Measurements from ENCODE around the gene HOXD9. TPM values are rescaled to one million over a fixed set of nuclear protein-coding genes. Genes with fewer than 3 reads are reported as not detected.

Gene HOXD9
- polyA plus RNA-seq, 1 experiment: not detected

DNA sequence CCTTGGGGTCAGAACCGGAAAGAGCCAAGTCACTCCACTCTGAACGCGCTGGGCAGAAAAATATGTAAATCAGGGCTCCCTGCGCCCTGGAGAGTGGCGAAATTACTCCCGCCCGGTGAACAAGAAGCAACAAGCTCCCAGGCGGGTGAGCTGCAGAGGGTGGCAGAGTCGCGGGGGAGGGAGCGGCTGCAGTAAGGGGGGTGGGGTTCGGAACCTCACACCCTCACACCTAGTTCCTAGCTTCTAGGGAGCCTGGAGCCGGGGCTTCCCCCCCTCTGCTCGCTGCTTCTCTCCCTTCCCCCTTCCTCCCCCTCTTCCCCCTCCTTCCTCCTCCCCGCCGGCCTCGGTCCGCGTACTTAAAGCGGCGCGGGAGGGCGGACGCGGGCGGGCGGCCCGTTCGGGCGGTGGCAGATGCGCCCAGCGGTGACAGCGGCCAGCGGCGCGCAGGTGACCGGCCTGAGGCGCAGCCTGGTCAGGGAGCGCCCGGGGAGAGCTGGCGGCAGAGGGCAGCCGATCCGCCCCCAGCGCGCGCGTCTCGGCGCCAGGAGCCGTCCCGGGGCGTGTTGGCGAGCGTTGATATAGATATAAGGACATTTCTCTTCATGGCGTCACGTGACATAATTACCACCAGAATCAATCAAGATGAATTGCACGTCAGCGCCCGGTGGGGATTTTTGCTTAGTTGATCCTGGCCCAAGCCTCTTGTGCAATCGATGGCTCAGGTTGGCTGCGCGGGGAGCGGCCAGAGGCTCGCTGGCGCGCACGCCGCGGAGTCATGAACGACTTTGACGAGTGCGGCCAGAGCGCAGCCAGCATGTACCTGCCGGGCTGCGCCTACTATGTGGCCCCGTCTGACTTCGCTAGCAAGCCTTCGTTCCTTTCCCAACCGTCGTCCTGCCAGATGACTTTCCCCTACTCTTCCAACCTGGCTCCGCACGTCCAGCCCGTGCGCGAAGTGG is 15.7 kb upstream of the HOXD9 start, which contains the start of gene HOXD11:
HOXD11 (plus strand) TSS at position 700 of the 959 bp plus-strand sequence; CDS start at position 776, 76 bp downstream.
- TF ChIP-seq, protein P1, sequence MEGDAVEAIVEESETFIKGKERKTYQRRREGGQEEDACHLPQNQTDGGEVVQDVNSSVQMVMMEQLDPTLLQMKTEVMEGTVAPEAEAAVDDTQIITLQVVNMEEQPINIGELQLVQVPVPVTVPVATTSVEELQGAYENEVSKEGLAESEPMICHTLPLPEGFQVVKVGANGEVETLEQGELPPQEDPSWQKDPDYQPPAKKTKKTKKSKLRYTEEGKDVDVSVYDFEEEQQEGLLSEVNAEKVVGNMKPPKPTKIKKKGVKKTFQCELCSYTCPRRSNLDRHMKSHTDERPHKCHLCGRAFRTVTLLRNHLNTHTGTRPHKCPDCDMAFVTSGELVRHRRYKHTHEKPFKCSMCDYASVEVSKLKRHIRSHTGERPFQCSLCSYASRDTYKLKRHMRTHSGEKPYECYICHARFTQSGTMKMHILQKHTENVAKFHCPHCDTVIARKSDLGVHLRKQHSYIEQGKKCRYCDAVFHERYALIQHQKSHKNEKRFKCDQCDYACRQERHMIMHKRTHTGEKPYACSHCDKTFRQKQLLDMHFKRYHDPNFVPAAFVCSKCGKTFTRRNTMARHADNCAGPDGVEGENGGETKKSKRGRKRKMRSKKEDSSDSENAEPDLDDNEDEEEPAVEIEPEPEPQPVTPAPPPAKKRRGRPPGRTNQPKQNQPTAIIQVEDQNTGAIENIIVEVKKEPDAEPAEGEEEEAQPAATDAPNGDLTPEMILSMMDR (IDR thresholded peaks at IDR 0.05; ENCODE audit: low read depth, low read length): no peak
- Histone ChIP-seq H3K9me3 (ENCODE audit: control insufficient read depth, insufficient read depth, low read length) (peaks cover 6% of the 10 kb centered on the region; the same call in 1 of the 2 replicates), H3K4me3 (ENCODE audit: low read depth, low read length) (no peak within 1 kb of the TSS), H3K27me3 (ENCODE audit: control insufficient read depth, insufficient read depth, low read length) (peaks cover 86% of the 10 kb centered on the region), H3K27ac (ENCODE audit: low read depth, low read length) (no peak within 1 kb of the TSS)
- CTCF ChIA-PET: no interaction called here
- POLR2A ChIA-PET: interaction anchor here (0.6 kb wide), 1 partner anchor 736 kb away, joined by 3 read pairs; no protein-coding TSS in a partner anchor
- no peak for DNase-seq (ENCODE audit: low read depth, low spot score)

DNA sequence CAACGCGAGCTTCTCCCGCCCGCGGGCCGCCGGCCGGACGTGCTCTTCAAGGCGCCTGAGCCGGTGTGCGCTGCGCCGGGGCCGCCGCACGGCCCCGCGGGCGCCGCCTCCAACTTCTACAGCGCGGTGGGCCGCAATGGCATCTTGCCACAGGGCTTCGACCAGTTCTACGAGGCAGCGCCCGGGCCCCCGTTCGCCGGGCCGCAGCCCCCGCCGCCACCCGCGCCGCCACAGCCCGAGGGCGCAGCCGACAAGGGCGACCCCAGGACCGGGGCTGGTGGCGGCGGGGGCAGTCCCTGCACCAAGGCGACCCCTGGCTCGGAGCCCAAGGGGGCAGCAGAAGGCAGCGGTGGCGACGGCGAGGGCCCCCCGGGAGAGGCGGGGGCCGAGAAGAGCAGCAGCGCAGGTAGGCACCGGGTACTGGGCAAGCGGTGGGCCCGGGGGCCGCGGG is 14.8 kb upstream of the HOXD9 start:
- H3K27me3 ChIP-seq (ENCODE audit: control insufficient read depth, insufficient read depth, low read length): peaks cover 86% of the 10 kb centered on the region

DNA sequence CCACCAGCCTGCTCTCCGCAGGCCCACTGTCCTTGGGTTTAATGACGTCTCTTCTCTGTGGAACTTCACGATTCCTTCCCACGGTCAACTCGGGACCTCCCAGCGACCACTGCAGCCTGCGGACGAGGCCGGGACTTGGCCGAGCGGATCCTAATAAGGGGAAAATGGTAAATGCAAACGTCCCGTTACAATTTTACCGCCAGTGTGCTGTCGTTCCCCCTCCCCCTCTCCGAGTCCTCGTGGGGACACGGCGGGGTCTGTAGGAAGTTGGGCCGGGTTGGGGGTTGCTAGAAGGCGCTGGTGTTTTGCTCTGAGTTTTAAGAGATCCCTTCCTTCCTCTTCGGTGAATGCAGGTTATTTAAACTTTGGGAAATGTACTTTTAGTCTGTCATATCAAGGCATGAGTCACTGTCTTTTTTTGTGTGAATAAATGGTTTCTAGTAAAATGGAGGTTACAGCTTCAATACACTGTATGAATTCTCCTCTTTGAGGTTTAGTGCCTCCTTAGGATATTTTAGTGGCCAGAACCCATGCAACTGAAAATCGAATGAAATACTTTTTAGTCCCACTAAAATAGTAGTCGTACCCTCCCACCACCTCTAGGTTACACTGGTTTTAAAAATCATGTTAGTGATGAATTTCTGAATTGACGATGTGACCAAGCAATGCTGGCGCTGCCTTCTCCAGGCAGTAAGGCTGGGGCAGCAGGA is 13.2 kb upstream of the HOXD9 start:
- Histone ChIP-seq H3K9me3 (ENCODE audit: control insufficient read depth, insufficient read depth, low read length) (peaks cover 13% of the 10 kb centered on the region; the same call in 1 of the 2 replicates), H3K27ac (ENCODE audit: low read depth, low read length) (no peak overlapping the region), H3K4me3 (ENCODE audit: low read depth, low read length) (no peak overlapping the region), H3K27me3 (ENCODE audit: control insufficient read depth, insufficient read depth, low read length) (peaks cover 89% of the 10 kb centered on the region)
- DNase-seq (ENCODE audit: low read depth, low spot score): no peak
- TF ChIP-seq, protein P1 (IDR thresholded peaks at IDR 0.05; ENCODE audit: low read depth, low read length): no peak
- ChIA-PET CTCF (interaction anchor here (0.5 to 1.7 kb wide), 3 partner anchors 543 to 1660 kb away, joined by 4 to 5 read pairs (median 5); no protein-coding TSS in a partner anchor), POLR2A (no interaction called here)

More for the DNA sequence above, 14.8 kb upstream of the HOXD9 start:
- TF ChIP-seq, protein P1 (IDR thresholded peaks at IDR 0.05; ENCODE audit: low read depth, low read length): no peak
- ChIA-PET POLR2A (interaction anchor here (0.6 kb wide), 1 partner anchor 735 kb away, joined by 3 read pairs; no protein-coding TSS in a partner anchor), CTCF (no interaction called here)
- DNase-seq (ENCODE audit: low read depth, low spot score): no peak
- no peak overlapping the region for H3K4me3 ChIP-seq (ENCODE audit: low read depth, low read length)
- no peak overlapping the region for H3K27ac ChIP-seq (ENCODE audit: low read depth, low read length)
- peaks cover 11% of the 10 kb centered on the region; the same call in 1 of the 2 replicates for H3K9me3 ChIP-seq (ENCODE audit: control insufficient read depth, insufficient read depth, low read length)

DNA sequence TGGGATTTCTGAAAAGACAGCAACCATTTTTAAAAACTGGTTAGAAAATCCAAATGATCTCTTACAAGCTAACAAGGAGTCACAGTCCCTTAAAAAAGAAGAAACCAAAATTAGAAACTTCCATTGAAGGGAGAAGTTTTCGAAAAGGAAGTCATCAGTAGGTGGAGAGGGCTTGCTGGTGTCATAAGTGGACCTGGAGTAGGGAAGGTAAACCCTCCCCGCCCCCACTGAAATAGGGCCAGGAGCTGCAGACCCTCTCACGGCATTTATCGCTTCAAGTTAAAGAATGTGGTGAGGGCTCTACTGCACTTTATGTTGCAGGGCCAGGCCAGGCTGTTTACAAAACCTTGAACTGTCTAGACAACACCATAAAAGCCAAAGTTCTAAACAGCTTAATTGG is 12.6 kb upstream of the HOXD9 start:
- ChIA-PET CTCF (interaction anchor here (0.5 to 1.9 kb wide), 8 partner anchors 11 to 1659 kb away, joined by 3 to 8 read pairs (median 4); no protein-coding TSS in a partner anchor), POLR2A (no interaction called here)
- Histone ChIP-seq H3K27me3 (ENCODE audit: control insufficient read depth, insufficient read depth, low read length) (peaks cover 89% of the 10 kb centered on the region), H3K27ac (ENCODE audit: low read depth, low read length) (no peak overlapping the region), H3K9me3 (ENCODE audit: control insufficient read depth, insufficient read depth, low read length) (peaks cover 13% of the 10 kb centered on the region; the same call in 1 of the 2 replicates), H3K4me3 (ENCODE audit: low read depth, low read length) (no peak overlapping the region)
- TF ChIP-seq, protein P1 (IDR thresholded peaks at IDR 0.05; ENCODE audit: low read depth, low read length): no peak
- DNase-seq (ENCODE audit: low read depth, low spot score): no peak

Data from AG04450 (cell line).